GM18861 (cell line): ENCODE measurements around the gene FHAD1.
A peak's percentile ranks its signal among the peaks of the same experiment; 100 is the strongest.

ENCODE experiments used
- ATAC-seq: cut with Tn5 transposase; IDR thresholded peaks from one replicate; pipeline ENCODE4 v1.9.1; 2021; ENCODE audit not compliant: unreplicated experiment

Gene FHAD1

DNA sequence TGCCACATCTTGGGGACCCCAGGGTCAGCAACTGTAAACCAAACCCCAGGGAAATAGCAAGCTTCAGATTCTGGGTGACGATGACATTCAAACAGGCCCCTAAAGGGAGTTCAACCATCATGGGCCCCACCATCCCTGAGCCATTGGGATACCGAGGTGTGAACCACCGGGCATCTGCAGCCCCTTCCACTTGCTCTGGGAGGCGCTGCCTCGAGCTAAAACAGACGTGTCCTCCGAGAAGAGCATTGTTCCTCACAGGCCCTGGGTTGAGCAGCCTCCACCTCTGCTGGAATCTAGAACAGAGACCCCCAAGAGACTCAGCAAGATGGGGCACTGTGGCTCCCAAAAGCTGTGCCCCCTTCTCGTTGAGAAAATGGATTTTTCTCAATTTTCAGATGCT lies 143.6 kb downstream of the FHAD1 start:
- no peak for ATAC-seq

DNA sequence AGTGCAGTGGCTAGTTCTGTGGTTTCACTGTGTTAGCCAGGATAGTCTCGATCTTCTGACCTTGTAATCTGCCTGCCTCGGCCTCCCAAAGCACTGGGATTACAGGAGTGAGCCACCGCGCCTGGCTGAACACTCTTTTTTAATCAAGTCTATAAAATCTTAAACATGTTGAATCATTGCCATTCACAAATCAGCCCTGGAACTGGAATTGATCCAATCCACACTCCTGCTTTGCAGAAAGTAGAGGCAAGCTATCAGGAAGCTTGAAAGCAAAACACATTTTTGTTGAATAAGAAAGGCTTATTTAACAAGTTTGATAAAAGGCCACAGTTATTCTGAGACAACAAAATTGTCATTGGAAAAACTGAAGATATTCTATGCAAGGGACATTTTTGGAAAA lies 144.3 kb downstream of the FHAD1 start:
- no peak for ATAC-seq

DNA sequence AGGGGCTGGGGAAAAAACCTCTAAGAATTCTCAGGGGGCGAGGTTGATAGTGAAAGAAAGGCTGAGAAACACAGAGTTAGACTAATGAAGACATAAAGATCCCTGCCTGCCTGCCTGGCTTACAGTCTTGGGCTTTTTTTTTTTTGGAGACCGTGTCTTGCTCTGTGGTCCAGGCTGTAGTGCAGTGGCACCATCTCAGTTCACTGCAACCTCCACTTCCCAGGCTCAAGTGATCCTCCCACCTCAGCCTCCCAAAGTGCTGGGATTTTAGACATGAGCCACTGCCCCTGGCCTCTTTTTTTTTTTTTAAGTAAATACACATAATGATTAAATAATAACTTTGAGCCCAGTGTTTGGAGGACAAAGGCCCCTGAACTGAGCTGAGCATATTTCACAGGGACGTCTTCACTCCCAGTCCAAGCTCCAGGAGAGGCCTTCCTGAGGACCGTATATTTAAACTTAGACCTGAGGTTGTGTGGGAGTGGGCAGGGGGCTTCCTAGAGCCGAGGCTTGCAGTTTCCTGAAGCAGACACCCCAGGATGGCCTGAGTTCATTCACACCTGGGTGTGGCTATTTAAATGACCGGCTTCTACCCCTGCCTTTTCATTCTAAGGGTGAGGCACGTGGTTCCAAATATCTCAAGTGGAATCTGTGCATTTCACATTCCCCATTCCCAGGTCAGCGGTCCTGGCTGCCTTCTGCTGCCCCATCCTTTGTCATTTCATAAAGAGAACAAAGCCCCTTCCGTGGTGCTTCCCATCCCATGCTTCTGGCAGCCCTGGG lies 146.6 kb downstream of the FHAD1 start:
- ATAC-seq = no peak

DNA sequence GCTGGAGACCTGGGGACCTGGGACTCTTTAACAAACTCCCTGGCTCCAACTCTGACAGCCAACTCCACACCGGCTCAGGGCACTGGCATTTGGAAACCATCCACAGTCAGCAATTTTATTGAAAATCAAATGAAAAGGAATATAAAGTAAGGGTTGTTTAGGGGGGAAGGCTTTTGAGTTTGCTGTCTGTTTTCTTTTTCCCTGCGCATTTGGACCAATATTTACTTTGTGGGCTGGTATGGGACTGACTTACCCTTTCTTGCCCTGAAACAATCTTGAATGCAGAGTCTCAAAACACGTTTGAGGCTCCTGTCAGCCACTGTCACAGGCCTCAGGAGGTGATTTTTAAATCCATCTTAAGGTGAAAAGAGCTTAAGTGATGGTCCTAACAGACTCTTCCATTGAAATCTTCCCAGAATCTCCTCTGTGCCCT lies 147.3 kb downstream of the FHAD1 start:
- no peak for ATAC-seq

DNA sequence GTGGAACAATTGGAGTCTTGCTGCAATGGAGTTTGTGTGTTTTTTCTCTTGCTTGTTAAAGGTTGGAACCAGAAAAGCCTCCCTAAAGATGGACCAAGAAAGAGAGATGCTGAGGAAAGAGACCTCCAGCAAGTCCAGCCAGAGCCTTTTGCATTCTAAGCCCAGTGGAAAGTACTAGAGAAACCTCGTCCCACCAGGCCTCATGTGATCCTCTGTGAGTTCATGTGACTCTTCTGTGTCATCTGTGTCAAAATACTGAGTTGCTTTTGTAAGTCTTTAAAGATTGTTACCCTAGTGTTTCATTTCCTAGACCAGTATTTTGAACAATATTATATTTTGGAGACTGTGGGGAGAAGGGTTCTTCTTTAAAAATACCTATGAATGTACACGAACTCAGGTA lies 150.2 kb downstream of the FHAD1 start:
- ATAC-seq = no peak

DNA sequence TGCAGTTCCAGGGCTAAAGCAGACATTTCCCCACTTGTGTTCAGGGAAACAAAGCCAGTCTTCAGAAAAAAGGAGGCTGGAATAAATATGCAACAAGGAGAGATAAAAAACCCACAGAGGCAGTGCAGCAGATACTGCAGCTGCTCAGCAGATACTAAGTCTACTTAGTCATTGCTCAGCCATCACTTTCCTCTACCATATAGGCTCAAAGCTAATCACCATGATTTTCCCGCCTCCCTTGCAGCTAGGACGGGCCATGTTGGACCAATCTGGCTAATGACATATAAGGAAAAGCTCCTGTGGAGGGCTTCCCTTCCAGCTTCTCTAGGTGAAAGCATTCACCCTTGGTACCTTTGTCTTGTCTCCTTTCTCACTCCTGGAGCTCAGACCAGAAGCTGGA lies 152.7 kb downstream of the FHAD1 start:
- ATAC-seq = no peak

DNA sequence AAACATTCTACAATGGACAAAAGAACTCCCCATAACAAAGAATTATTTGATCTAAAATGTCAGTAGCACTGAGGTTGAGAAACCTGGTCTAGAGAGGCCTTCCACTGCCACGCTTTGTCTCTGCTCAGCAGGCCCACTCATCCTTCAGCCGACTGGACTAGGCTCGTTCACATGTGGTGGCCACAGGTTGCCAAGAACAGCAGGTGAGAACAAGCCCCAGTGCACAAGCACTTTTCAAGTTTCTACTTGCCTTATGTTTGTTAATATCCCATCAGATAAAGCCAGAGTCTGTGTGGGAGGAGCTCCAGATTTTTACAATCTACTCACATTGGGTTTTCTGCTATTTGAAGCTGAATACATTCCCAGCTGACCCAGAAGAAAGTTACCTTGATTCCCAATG lies 153.6 kb downstream of the FHAD1 start:
- ATAC-seq = no peak

DNA sequence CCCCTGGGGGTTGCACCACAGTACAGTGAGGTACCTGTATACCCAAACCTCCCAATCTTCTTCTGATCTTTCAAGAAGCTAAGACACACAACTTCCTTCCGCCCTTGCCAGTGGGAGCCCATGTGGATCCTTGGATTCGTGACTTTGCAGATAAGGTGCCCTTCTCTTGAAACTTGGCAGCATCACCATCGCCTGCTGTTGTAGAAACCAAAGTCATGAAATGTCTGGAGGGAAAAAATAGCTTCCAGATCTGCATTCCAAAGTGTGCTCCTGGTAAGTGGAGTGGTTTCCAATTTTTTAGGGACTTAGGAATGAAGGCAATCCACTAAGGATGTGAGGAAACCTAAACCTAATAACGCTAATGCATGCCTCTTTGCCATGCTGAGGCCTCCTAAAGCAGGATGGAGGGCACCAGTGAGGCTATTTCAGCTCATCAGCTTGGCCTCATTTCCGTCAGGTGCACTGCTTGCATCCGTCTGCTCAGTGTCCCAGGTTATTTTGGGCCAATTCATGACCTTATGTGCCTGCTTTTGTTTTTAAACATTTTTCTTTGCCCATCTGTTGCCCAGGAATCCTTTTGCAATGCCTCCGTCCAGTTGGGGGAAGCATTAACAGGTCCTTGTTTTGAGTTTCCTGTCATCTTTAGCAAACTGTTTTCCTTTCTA lies 154.5 kb downstream of the FHAD1 start:
- no peak for ATAC-seq

DNA sequence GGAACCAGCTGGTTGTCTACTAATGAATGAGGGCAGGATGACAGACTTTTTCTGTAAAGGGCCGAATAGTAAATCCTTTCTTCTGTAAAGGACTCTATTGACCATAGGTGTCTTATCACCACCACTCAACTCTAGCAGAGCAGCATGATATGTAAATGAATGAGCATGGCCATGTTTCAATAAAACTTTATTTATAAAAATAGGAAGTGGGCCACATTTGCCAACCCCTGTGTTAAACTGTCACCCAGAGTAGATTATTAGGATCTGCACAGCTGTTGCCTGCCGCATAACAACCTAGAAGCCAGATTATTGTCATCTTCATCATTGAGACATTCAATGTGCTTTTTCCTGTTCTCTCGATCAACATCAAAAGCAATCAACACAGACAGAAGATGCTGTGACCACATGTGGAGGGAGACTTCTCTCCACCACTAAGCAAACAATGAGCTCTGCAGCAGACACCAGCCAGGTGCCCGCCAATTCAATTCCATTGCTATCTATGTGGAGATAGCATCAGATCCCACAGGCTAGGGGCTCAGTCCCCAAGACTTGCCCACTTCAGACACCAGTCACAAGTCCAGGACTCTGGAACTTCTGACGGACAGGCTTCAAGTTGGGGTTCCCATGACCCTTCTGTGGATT lies 155.9 kb downstream of the FHAD1 start:
- ATAC-seq = no peak

DNA sequence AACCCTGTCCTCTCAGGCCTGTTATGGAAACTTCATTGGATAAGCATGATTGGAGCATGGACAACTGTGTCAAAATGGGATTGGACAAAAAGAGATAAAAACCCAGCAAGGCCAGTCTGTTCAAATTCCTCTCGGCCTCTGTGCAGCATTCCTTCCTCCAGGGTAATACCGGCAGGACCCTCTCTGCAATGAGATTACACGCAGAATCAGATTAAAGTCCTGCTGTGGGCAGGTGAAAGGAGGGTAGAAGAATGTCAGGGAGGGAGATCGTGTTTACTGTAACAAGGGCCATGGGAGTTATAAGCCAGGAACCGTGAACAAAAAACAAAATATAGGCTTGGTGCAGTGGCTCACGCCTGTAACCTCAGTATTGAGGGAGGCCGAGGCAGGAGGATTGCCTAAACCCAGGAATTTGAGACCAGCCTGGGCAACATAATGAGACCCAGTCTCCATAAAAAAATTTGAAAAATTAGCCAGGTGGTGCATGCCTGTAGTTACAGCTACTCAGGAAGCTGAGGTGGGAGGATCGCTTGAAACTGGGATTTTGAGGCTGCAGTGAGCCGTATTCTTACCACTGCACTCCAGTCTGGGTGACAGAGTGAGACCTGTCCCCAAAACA lies 157.0 kb downstream of the FHAD1 start:
- no peak for ATAC-seq

DNA sequence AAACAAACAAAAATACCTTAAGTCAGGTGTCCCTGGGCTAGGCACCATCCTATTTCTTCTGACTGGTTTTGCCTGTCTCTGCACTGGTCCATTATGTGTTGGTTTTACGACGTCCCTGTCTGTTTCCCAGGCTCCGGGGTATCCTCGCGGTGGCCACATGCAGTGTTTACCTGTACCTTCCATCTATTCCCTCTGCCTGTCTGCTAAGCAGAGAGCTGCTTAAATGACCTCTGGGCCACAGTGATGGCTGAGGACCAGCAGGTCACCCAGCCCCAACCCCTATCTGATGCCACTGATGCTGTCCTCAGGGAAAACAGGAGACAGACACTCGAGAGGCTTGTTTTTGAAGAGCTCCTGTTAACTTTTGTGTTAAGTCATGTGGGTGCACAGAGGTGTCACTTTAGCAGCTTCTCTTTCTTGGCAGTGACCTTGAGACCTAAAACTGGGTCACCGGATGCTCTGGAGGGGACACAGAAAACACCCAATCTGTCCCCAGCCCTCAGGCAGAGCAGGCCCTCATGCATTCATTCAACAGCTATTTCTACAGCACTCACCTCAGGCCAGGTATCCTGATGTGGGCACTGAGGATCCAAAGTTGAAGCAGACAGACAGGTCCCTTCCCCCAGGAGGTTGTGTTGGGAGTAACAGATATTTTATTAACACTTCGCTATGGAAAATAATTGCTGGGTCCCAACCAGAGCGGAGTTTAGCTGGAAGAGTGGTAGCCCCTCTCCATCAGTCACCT lies 158.3 kb downstream of the FHAD1 start:
- no peak for ATAC-seq

DNA sequence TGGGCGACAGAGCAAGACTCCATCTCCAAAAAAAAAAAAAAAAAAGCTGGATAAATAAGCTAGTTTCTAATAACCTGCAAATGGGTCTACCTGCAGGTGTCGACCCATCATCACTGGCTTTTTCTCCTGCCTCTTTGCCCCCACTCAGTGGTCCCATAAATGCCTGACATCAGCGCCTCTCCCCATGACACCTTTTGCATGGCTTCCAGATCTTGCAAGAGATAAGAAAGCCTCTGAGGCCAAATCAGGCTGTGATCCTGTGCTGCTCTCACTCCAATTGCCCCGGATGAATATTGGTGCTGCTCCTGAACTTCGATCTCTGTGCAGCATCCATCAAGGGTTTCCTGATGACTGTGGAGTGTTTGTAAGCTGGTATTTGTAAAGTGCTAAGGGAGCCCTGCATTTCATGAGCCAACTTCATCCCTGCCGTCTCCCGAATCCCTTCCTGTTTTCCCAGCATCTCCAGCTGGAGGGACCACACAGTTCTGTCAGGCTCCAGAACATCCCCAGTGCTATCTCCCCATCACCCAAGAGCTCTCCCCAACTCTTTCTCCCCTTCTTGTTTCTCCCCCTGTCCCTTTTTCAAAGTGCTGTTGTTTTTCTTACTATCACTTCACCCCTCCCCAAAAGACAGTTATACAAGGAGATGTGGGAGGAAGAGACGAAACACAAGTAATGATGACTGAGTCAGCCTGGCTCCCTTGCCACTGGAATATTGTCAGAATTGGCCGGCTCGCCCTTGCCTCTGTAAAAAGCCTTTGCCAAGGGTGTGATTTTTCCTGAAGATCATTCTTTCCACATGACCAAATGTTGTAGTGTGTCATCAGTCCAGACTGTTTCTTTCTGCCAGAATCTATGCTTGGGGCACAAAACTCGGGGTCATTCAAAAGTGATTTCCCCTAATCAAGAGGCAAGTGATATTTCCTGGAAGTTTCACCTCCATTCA lies 159.9 kb downstream of the FHAD1 start:
- ATAC-seq = no peak

DNA sequence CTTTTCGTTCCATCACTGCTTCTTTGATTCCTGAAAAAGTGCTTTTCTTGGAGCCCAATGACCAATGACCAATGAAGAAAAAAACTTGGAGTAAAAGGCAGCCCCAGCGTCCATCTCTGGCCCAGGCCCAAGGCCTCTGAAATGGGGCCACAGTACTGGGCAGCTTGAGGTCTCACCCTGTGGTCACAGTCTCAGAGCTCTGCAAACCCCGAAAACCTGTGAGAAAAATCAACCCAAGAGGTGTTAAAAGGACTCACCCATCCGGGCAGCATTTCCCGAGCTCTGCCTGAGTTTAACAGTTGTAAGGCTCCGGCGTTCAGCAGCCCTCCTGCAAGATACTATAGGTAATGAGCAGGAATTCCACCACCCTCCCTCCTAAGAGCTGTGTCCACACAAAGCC lies 160.6 kb downstream of the FHAD1 start:
- no peak for ATAC-seq

DNA sequence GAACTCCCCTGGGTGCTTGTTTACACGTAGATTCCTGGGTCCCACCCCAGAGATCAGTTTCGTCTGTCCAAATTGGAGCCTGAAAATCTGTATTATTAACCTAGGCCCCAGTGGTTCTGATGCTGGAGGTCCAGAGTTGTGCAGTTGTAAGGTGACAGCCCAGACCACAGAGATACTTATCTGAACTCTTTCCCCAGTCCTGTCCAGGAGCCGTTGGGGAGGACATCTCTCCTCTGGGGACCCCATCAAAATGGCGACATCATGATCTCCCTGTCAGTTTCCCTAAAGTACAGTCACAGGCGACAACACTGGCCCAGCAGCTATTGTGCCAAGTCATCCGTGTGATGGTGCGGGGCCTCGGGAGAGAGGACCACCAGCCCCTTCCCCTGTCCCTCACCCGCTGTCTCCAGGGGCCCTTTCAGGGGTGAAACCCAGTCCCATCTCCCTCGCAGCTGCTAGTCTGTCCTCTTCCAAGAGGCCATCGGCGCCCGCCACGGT lies 161.9 kb downstream of the FHAD1 start:
- ATAC-seq = no peak

DNA sequence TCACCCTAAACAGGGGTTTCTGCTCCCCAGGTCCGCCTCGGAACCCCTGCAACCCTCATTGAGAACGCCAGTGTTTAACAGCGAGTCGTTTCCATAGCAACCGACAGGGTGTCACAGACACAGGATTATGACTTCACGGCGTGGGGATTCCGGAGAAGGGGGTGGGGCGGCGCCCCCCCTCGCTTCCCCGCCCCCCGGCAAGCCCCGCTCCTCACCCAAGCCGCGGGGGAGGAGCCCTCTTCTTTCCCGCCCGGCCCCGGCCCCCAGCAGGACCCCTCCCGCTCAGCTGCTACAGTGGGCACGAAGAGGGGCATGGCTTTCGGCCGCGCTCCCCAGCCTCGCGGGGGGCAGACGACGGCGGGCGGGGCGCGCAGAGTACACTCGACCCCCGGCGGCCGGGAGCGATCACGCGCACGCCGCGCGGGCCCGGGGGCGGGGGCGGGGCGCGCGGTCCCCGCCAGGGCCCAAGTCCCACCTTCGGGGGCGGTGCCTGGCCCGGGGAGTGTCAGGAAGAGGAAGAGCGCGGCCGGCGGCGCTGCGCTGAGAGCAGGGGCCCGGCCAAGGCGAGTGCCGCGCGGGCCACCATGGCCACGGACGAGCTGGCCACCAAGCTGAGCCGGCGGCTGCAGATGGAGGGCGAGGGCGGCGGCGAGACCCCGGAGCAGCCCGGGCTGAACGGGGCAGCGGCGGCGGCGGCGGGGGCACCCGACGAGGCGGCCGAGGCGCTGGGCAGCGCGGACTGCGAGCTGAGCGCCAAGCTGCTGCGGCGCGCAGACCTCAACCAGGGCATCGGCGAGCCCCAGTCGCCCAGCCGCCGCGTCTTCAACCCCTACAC lies 162.6 kb downstream of the FHAD1 start, which contains the start of gene EFHD2:
Gene EFHD2, plus strand, starts transcription at position 501 of the 835 bp plus-strand sequence. Its CDS starts 84 bp downstream, at position 585.
- peak; percentile 59 for ATAC-seq

DNA sequence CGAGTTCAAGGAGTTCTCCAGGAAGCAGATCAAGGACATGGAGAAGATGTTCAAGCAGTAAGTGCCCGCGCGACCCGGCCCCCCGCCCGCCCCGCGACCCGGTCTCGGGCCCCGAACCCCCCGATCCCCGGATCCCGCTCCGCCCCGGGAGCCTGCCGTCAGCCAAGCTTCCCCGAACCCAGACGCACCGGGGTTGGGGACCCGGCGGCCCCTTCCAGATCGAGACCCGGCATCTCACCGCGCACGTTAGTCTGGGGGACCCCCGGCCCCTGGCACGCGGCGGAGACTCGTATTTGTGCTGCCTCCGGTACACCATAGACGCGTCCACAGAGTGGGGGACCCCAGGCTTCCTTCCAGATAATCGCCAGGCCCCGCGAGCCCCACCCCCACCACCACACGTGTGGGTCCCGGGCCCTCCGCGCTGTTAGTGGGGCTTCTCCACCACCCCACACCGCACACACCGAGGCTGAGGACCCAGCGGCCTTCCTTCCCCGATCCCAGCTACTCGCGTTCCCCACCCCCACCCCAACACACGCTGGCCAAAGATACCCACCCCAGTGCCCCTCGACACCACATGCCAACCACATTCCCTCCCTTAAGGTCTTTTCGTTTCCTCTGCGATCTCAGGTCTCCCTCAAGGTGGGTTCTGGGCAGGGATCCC lies 163.3 kb downstream of the FHAD1 start:
- no peak for ATAC-seq

DNA sequence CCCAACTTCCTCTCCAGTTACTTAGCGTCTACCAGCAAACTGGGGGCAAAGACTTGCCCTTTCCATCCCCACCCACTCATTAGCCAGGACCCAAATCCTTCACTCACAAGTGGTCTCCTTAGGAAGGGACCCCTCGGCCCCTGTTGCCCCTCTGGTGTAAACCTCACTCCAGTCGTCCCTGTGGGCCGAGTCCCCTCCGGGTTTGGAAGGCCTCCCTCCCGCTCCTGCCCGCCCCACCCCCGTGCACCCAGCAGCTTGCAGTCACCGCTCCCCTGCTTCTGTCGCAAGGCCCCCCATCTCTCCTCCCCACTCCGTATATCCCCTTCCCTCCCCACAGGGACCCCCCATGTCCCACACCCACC lies 163.8 kb downstream of the FHAD1 start:
- no peak for ATAC-seq

DNA sequence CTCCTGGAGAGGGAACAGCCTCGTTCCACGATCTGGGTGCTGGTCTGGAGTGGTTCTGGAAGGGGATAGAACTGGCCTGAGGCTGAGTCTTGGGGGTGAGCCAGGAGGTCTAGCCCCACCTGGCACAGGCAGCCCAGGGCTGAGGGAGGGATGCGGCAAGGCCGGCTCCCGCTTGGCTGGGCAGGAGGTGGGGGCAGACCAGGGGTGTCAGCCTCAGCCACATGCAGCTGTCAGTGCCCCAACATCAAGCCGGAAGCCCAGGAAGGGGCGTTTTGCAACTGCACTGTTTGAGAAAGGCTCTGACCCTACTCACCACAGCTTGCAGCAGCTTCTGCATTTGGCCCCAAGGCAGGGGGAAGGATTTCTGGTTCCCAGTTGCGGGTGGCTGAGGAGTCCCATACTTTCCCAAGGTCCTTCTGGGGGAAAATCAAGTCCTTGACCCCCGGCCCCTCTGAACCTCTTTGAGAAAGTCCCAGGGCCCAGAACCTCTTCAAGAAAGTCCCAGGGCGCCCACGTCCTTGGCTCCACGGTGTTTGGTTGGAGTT lies 164.6 kb downstream of the FHAD1 start:
- ATAC-seq = peak; percentile 52
